Fibroblast of upper back skin (primary cell): ENCODE results near the gene PRR12.
A peak's percentile ranks its signal among the peaks of the same experiment; 100 is the strongest.
"Not testable (repeated sequence)": the region's sequence is repeated elsewhere in the genome, so short reads cannot be mapped to it uniquely, and the experiment has no call there.

Source experiments
- DNase-seq: peaks from one replicate; pipeline ENCODE4 v3.0.0-alpha.2; 2013

The PRR12 gene

DNA sequence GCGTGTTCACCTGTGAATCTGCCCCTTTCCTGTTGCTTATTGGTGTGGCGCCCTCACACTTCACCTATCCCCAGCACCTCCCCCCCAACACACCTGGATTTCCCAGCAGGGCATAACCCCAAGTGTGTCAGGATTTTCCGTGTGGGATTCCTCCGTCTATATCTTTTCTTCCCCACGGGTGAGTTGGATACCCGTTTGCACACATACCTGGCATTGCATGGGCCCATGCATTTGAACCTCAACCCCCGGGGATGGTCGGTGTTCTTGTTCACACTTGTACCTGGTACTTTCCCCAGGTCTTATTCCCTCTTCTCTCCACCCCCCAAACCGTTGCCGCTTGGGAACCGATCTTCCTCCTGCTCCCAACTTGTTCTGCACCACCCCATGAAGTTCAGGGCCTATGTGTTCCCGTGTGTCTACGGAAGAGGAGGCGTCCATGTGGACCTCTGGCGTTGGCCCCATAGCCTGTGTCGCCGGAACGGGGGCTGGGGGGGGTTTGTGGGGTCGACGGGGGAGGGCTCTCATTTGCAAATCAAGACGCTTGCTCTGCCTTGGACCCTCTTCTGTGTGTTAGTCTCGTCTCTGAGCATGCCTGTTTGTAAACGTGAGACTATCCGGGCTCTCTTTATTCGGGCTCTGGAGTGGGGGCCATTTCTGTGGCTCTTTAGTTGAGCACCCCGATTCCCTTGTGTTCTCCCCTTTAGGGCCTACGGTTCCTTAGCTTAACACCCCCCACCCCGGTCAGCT is 1.7 kb downstream of the PRR12 start:
- no peak for DNase-seq

DNA sequence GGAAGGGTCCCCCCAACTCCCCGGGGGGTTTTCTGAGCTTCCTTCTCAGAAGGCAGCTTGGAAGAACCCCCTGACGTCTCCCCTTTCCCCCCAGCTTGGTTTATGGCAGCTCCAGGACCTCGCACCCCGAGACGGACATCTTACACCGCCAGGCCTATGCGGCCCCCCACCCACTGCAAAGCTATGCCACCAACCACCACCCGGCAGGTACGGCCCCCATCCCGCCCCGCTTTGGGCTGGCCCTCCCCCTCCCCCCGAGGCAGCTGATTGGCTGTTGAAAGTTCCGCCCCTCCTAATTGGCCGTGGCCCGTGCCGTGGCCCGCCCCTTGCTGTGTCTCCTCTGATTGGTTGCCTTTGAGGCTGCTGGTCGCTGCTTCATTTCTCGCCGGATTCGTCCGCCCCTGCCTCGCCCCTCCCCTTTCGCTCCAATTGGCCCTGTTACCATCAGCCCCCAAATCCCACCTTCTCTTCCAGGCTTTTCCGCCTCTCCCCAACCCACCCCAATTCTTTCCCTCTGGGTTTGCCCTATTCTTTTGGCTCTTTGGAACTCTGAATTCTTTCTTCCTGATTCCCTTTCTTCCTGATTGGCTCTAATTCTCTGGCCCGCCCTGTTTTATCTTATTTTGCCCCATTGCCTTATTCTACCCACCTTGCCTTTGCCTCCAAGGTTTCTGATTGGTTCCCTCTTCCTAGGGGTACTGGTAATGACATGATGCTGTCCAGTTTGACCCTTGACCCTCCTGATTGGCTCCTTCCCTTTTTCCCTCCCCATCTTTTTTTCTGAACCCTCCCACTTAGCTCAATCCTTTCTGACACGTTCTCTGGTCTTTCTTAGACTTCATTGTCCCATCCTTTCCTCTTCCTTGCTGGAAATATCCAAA is 2.5 kb downstream of the PRR12 start:
- DNase-seq, result peak; percentile 93

DNA sequence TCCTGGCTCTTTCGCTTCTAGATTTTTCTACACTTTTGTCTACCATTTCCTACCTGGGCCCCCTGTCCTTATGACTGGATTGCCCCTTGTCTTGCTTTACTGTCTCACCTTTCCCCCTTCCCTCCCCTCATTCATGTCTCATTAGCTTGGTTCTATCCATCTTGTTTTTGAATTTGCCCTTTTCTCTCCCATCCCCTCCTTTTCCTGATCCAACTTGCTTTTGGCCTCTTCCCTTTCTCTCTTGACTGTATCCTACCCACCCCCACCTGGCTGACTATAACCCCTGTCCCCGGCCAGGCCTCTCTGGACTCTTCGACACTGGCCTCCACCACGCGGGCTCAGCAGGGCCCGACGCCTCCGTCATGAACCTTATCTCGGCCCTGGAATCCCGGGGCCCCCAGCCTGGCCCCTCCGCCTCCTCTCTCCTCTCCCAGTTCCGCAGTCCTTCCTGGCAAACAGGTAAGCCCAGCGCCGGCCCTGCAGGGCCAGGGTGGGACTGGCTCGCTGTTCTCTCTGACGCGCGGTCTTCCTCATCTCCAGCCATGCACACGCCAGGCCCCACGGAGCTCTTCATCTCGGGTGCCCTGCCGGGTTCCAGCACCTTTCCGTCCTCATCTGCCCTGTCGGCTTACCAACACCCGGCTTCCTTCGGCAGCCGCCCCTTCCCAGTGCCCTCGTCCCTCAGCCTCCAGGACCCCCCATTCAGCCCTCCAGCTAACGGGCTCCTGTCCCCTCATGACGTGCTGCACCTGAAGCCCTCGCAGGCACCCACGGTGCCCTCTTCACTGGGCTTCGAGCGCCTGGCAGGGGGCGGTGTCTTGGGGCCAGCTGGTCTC is 3.4 kb downstream of the PRR12 start:
- no peak for DNase-seq

- no peak for DNase-seq
These were observed 4.2 kb downstream of the PRR12 start for GRCh38 chr19:49594993-49595818.

- DNase-seq, result no peak
These were observed 4.9 kb downstream of the PRR12 start for GRCh38 chr19:49595819-49596404.

DNA sequence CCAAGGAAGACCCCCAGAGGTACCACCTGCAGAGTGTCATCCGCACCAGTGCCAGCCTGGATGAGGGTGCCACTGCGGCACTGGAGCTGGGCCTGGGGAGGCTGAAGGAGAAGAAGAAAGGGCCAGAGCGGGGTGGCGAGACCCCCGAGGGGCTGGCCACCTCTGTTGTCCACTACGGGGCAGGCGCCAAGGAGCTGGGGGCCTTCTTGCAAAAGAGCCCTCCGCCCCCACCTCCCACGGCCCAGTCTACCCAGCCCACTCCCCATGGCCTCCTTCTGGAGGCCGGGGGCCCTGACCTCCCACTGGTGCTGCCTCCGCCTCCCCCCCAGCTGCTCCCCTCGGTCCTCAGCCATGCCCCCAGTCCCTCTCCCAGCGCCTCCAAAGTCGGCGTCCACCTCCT is 5.4 kb downstream of the PRR12 start:
- no peak for DNase-seq

DNA sequence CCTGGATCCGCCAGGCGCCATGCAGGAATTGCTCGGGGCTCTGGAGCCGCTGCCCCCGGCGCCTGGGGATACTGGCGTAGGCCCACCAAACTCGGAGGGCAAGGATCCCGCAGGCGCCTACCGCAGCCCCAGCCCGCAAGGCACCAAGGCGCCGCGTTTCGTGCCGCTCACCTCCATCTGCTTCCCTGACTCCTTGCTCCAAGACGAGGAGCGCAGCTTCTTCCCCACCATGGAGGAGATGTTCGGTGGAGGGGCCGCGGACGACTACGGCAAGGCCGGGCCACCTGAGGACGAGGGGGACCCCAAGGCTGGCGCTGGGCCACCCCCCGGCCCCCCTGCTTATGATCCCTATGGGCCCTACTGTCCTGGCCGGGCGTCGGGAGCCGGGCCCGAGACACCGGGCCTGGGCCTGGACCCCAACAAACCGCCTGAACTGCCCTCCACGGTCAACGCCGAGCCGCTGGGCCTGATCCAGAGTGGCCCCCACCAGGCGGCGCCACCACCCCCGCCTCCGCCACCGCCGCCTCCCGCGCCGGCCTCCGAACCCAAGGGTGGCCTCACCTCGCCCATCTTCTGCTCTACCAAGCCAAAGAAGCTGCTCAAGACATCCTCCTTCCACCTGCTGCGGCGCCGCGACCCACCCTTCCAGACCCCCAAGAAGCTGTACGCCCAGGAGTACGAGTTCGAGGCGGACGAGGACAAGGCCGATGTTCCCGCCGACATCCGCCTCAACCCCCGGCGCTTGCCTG is 6.1 kb downstream of the PRR12 start:
- DNase-seq, result no peak

DNA sequence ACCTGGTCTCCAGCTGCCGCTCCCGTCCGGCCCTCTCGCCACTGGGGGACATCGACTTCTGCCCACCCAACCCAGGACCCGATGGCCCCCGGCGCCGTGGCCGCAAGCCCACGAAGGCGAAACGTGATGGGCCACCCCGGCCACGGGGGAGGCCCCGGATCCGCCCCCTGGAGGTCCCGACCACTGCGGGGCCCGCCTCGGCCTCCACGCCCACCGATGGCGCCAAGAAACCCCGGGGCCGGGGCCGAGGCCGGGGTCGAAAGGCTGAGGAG is 6.7 kb downstream of the PRR12 start:
- no peak for DNase-seq

DNA sequence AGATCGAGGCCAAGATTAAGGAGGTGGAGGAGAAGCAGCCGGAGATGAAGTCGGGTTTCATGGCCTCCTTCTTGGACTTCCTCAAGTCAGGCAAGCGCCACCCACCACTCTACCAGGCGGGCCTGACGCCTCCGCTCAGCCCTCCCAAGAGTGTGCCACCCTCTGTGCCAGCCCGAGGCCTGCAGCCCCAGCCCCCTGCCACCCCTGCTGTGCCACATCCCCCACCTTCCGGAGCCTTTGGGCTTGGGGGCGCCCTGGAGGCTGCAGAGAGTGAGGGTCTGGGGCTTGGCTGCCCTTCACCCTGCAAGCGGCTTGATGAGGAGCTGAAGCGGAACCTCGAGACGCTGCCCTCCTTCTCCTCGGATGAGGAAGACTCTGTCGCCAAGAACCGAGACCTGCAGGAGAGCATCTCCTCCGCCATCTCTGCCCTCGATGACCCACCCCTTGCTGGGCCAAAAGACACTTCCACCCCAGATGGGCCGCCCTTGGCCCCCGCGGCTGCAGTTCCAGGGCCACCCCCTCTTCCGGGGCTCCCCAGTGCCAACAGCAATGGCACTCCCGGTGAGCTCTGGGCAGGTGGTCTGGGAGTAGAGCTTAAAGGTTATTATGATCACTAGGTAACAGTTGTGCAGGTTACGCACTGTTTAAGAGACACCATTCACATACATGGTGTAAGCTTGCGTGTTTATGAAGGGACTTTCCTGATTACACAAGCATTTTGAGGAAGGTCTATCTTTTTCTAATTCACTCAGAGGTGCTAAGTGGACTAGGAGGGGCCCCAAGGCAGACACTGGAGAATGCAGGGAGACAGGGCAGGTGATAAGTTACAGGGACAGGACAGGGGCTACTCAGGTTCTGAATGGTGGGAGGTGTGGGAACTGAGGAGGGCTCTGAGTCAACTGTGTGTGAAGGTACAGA is 8.7 kb downstream of the PRR12 start:
- DNase-seq, result no peak

- no peak for DNase-seq
These were observed 10.6 kb downstream of the PRR12 start for GRCh38 chr19:49601482-49602038.

GRCh38 chr19:49602806-49603205 is 11.8 kb downstream of the PRR12 start:
- no peak for DNase-seq

- DNase-seq, result no peak
These were observed 14.6 kb downstream of the PRR12 start for GRCh38 chr19:49605605-49606004.

GRCh38 chr19:49609499-49610092 is 18.6 kb downstream of the PRR12 start:
- DNase-seq, result no peak

DNA sequence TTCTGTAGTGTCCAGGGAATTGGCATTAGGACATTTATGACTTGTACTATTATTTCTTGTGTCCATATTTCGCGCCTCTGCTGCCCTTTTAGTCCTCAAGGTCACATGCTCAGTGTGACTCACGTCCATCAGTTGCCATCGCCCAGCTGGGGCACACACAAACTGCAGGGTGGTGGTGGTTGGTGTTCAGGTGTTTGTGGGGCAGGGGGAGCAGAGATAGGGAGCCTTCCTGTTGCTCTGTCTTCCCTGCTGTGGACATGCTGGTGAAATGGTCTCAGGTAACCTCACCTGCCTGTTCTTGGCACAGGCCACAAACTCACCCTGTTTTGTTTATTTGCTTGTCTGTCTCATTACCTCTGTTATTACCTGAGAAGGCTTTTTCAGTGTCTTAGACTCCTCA is 22.4 kb downstream of the PRR12 start:
- DNase-seq, result no peak

DNA sequence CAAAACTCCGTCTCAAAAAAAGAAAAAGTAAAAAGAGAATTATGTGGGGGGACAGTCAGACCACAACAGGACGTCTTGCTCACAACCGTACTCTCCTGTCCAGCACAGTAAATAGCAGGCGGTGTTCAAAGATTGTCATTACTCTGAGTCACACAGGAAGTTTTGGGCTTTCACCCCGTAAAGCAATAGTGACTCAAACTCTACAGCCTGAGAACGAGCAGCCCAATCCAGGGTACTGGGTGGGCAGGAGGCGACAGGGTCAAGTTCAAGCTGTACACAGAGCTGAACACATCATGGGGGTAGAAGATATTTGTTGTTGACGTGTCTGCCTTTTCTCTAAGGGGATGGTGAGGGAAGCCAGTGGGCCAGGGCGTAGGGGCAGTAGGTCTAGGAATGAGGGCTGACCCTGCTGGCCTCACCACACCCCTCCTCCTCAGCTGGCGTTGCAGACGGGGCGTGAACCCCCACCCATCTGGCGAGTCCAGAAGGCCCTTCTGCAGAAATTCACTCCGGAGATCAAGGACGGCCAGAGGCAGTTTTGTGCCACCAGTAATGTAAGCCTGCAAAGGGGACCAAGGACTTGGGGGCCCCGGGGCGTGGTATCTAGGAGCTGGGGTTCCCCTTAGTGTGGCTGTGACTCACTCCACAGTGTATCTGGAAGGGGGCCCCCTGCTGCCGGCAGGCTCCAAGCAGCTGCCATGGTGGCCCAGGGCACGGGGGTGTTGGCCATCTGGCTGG is 23.3 kb downstream of the PRR12 start:
- peak; percentile 55 for DNase-seq

- DNase-seq, result no peak
These were observed 24.9 kb downstream of the PRR12 start for GRCh38 chr19:49615861-49616260.

DNA sequence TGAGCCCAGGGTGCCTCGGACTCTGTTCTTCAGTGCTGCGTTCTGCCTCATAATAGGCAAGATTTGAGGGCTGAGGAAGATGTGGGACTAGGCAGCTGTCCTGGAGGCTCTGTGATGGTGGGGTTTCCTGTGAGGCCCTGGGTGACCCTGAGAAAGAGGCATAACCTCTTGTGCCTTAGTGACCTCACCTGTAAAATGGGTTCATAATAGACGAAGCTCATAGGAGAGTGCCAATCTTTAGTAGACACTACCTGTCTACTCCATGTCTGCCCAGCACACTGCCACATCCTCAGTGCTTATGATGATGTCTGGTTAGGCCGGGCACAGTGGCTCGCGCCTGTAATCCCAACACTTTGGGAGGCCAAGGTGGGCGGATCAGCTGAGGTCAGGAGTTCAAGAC is 25.6 kb downstream of the PRR12 start:
- no peak for DNase-seq

- DNase-seq, result no peak
These were observed 26.0 kb downstream of the PRR12 start for GRCh38 chr19:49616945-49617344.

DNA sequence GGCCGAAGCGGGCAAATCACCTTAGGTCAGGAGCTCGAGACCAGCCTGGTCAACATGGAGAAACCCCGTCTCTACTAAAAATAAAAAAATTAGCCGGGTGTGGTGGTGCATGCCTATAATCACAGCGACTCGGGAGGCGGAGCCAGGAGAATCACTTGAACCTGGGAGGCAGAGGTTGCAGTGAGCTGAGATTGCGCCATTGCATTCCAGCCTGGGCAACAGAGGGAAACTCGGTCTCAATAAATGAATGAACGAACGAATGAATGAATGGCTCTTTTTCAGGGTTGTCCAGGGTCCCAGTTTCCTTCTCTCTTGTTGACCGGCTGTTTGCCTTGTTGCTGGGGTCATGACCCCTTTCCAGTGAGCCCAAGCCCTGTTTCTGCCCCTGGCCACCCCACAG is 26.9 kb downstream of the PRR12 start:
- not testable (repeated sequence) for DNase-seq
